BE2C (cell line): ENCODE results near the gene IKBKE.
A peak's percentile ranks its signal among the peaks of the same experiment; 100 is the strongest.

Experiments
- DNase-seq: peaks from one replicate; pipeline ENCODE4 v3.0.0-alpha.2; 2020
- H3K27me3 ChIP-seq: fragments of 250-450 bp; sonication (Bioruptor Pico); 2 replicates; pipeline ENCODE4 v1.5.1; 2020; ENCODE audit warnings: mild to moderate bottlenecking
- H3K36me3 ChIP-seq: fragments of 250-450 bp; sonication (Bioruptor Pico); 2 replicates; pipeline ENCODE4 v1.5.1; 2020; ENCODE audit warnings: mild to moderate bottlenecking
- H3K4me1 ChIP-seq: fragments of 250-450 bp; sonication (Bioruptor Pico); 2 replicates; pipeline ENCODE4 v1.5.1; 2020
- H3K4me3 ChIP-seq: 2 replicates; pipeline ENCODE4 v1.5.1; 2011; ENCODE audit warnings: low read depth, low read length
- H3K9me3 ChIP-seq: fragments of 250-450 bp; sonication (Bioruptor Pico); 2 replicates; pipeline ENCODE4 v1.5.1; 2020
- CTCF ChIP-seq: IDR thresholded peaks from 2 replicates; pipeline ENCODE4 v1.5.1; 2012; ENCODE audit warnings: mild to moderate bottlenecking, low read depth, low read length

IKBKE gene

GRCh38 chr1:206461602-206462455 lies 8.4 kb upstream of the IKBKE start:
- no peak overlapping the region for H3K4me3 ChIP-seq
- TF ChIP-seq CTCF = peak; percentile 90
- H3K27me3 ChIP-seq = peaks cover 23% of the 10 kb centered on the region
- peaks cover 10% of the 10 kb centered on the region for H3K4me1 ChIP-seq
- no peaks in the 10 kb centered on the region for H3K9me3 ChIP-seq
- no peaks in the 10 kb centered on the region for H3K36me3 ChIP-seq
- DNase-seq = peak; percentile 73

GRCh38 chr1:206463137-206463536 lies 7.1 kb upstream of the IKBKE start:
- Histone ChIP-seq H3K4me1 (no peaks in the 10 kb centered on the region), H3K36me3 (no peaks in the 10 kb centered on the region)

GRCh38 chr1:206463911-206464310 lies 6.4 kb upstream of the IKBKE start:
- no peak for DNase-seq

More at GRCh38 chr1:206463137-206463536, 7.1 kb upstream of the IKBKE start:
- H3K9me3 ChIP-seq = no peaks in the 10 kb centered on the region
- no peak overlapping the region for H3K4me3 ChIP-seq
- no peak for TF ChIP-seq CTCF
- peaks cover 32% of the 10 kb centered on the region for H3K27me3 ChIP-seq
- DNase-seq = no peak

GRCh38 chr1:206464456-206464964 lies 5.8 kb upstream of the IKBKE start:
- H3K36me3 ChIP-seq = no peaks in the 10 kb centered on the region
- H3K27me3 ChIP-seq = peaks cover 40% of the 10 kb centered on the region
- H3K4me1 ChIP-seq = no peaks in the 10 kb centered on the region
- H3K9me3 ChIP-seq = no peaks in the 10 kb centered on the region
- no peak for TF ChIP-seq CTCF
- no peak for DNase-seq
- H3K4me3 ChIP-seq = no peak overlapping the region

More at GRCh38 chr1:206463911-206464310, 6.4 kb upstream of the IKBKE start:
- Histone ChIP-seq H3K9me3 (no peaks in the 10 kb centered on the region), H3K4me3 (no peak overlapping the region), H3K36me3 (no peaks in the 10 kb centered on the region), H3K27me3 (peaks cover 35% of the 10 kb centered on the region), H3K4me1 (no peaks in the 10 kb centered on the region)
- TF ChIP-seq CTCF = no peak

GRCh38 chr1:206465951-206466350 lies 4.3 kb upstream of the IKBKE start:
- DNase-seq = no peak

More at GRCh38 chr1:206465951-206466350, 4.3 kb upstream of the IKBKE start:
- H3K27me3 ChIP-seq = peaks cover 52% of the 10 kb centered on the region
- no peak overlapping the region for H3K4me3 ChIP-seq
- no peaks in the 10 kb centered on the region for H3K9me3 ChIP-seq
- no peaks in the 10 kb centered on the region for H3K4me1 ChIP-seq
- TF ChIP-seq CTCF = no peak
- H3K36me3 ChIP-seq = no peaks in the 10 kb centered on the region
